ENCODE measurements around the gene PLXDC2.

The PLXDC2 gene

DNA sequence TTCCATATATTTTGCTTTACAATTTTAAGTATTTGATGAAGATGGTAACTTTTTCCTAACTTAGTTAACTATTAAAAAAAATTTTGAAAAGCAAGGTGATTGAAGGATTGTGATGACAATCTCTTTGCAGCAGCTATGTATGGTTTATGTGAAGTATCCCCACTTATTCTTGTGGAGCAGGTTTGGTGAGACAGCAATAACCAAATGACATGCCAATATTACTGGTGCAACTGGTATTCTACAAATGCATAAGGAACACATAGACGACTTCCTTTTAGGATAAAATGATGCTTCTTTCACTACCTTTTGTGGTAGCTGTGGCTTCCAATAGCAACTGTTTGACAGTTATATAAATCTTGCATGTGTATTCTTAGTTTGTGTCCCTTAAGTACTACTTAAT lies 465.3 kb downstream of the PLXDC2 start:
- ChIA-PET CTCF (interaction anchor here (0.6 kb wide), 1 partner anchor 220 kb away, joined by 3 read pairs; no protein-coding TSS in a partner anchor), POLR2A (no interaction called here)
- whole genome bisulfite sequencing (ENCODE audit: insufficient coverage), result 80% methylated on average over 1 of the region's 1 CpG
- DNase-seq, result no peak
- H3K9me3 ChIP-seq (ENCODE audit: control extremely low read depth in 1 of 5, control insufficient read depth in 4 of 5, insufficient read depth in 2 of 5, low read depth in 1 of 5, low read length in 4 of 5), result no peaks in the 10 kb centered on the region
- H3K36me3 ChIP-seq (ENCODE audit: control insufficient read depth in 4 of 4, insufficient read depth in 4 of 4, low read length in 3 of 4), result peaks cover 0 to 12% (median 6%) of the 10 kb centered on the region in 4 experiments
- no peaks in the 10 kb centered on the region for H3K4me1 ChIP-seq (ENCODE audit: control extremely low read depth in 1 of 4, control insufficient read depth in 4 of 4, insufficient read depth in 4 of 4, low read length in 3 of 4)
- no peak overlapping the region for H3K27ac ChIP-seq (ENCODE audit: insufficient read depth in 1 of 2, low read depth in 1 of 2, low read length in 2 of 2, poor library complexity in 1 of 2, severe bottlenecking in 2 of 2)
- no peaks in the 10 kb centered on the region for H3K27me3 ChIP-seq (replicated peaks in 2 of 5; ENCODE audit: control insufficient read depth in 4 of 5, insufficient read depth in 5 of 5, low read length in 4 of 5)
- H3K4me3 ChIP-seq (ENCODE audit: control insufficient read depth in 1 of 7, extremely low read depth in 1 of 7, insufficient read depth in 4 of 7, low read depth in 2 of 7, low read length in 6 of 7), result no peak overlapping the region

DNA sequence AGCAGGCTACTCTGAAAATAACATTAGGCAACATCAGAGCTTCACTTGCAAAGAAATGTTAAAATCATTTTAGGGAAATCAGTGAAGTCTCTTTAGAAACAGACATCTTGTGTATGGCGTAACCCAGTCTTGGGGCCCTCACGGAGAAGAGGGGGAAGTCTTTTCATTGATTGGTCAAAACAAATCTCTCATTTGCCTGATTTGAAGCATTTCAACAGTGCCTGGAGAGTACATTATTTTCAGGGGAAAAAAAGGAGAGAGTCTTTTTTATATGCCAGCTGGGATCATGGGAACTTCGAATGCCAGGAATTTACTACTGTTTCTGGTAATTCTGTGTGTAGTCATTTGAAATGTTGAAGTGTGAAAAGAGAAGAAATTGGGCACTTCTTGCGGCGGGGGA lies 471.4 kb downstream of the PLXDC2 start:
- Histone ChIP-seq H3K27ac (ENCODE audit: insufficient read depth in 1 of 2, low read depth in 1 of 2, low read length in 2 of 2, poor library complexity in 1 of 2, severe bottlenecking in 2 of 2) (no peak overlapping the region), H3K27me3 (replicated peaks in 2 of 5; ENCODE audit: control insufficient read depth in 4 of 5, insufficient read depth in 5 of 5, low read length in 4 of 5) (no peaks in the 10 kb centered on the region), H3K36me3 (ENCODE audit: control insufficient read depth in 4 of 4, insufficient read depth in 4 of 4, low read length in 3 of 4) (peaks cover 0 to 1% (median 0%) of the 10 kb centered on the region in 4 experiments), H3K9me3 (ENCODE audit: control extremely low read depth in 1 of 5, control insufficient read depth in 4 of 5, insufficient read depth in 2 of 5, low read depth in 1 of 5, low read length in 4 of 5) (no peaks in the 10 kb centered on the region), H3K4me3 (ENCODE audit: control insufficient read depth in 1 of 7, extremely low read depth in 1 of 7, insufficient read depth in 4 of 7, low read depth in 2 of 7, low read length in 6 of 7) (no peak overlapping the region), H3K4me1 (ENCODE audit: control extremely low read depth in 1 of 4, control insufficient read depth in 4 of 4, insufficient read depth in 4 of 4, low read length in 3 of 4) (no peaks in the 10 kb centered on the region)
- 96% methylated on average over 5 of the region's 5 CpGs for WGBS (ENCODE audit: insufficient coverage)
- no peak for DNase-seq
- POLR2A ChIA-PET, result no interaction called here
- CTCF ChIA-PET, result interaction anchor here (0.8 kb wide), 1 partner anchor 9 kb away, joined by 4 read pairs; no protein-coding TSS in a partner anchor

DNA sequence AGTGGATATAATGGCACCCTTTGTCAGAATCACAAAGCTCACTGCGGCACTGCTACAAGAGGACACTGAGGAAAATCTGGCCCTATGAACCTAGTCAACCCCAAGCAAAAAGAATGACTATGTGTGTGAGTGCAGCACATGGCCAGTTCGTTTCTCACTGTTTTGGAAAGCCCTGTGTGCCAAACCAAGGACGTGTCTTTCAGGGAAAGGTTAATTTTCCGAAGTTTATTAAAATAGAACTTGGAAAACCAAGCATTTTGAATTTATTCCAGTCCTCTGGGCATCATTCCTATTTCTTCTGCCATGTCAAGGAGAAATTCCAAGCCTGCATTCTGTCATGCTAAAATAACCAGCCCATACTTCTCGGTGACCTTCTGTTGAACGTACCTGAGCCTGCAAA lies 471.8 kb downstream of the PLXDC2 start:
- DNase-seq, result no peak
- H3K4me1 ChIP-seq (ENCODE audit: control extremely low read depth in 1 of 4, control insufficient read depth in 4 of 4, insufficient read depth in 4 of 4, low read length in 3 of 4), result no peaks in the 10 kb centered on the region
- no peak overlapping the region for H3K4me3 ChIP-seq (ENCODE audit: control insufficient read depth in 1 of 7, extremely low read depth in 1 of 7, insufficient read depth in 4 of 7, low read depth in 2 of 7, low read length in 6 of 7)
- H3K9me3 ChIP-seq (ENCODE audit: control extremely low read depth in 1 of 5, control insufficient read depth in 4 of 5, insufficient read depth in 2 of 5, low read depth in 1 of 5, low read length in 4 of 5), result no peaks in the 10 kb centered on the region
- ChIA-PET CTCF (interaction anchor here (0.8 kb wide), 1 partner anchor 9 kb away, joined by 4 read pairs; no protein-coding TSS in a partner anchor), POLR2A (no interaction called here)
- H3K36me3 ChIP-seq (ENCODE audit: control insufficient read depth in 4 of 4, insufficient read depth in 4 of 4, low read length in 3 of 4), result no peaks in the 10 kb centered on the region
- WGBS (ENCODE audit: insufficient coverage), result 94% methylated on average over 4 of the region's 6 CpGs
- H3K27me3 ChIP-seq (replicated peaks in 2 of 5; ENCODE audit: control insufficient read depth in 4 of 5, insufficient read depth in 5 of 5, low read length in 4 of 5), result no peaks in the 10 kb centered on the region
- H3K27ac ChIP-seq (ENCODE audit: insufficient read depth in 1 of 2, low read depth in 1 of 2, low read length in 2 of 2, poor library complexity in 1 of 2, severe bottlenecking in 2 of 2), result no peak overlapping the region

DNA sequence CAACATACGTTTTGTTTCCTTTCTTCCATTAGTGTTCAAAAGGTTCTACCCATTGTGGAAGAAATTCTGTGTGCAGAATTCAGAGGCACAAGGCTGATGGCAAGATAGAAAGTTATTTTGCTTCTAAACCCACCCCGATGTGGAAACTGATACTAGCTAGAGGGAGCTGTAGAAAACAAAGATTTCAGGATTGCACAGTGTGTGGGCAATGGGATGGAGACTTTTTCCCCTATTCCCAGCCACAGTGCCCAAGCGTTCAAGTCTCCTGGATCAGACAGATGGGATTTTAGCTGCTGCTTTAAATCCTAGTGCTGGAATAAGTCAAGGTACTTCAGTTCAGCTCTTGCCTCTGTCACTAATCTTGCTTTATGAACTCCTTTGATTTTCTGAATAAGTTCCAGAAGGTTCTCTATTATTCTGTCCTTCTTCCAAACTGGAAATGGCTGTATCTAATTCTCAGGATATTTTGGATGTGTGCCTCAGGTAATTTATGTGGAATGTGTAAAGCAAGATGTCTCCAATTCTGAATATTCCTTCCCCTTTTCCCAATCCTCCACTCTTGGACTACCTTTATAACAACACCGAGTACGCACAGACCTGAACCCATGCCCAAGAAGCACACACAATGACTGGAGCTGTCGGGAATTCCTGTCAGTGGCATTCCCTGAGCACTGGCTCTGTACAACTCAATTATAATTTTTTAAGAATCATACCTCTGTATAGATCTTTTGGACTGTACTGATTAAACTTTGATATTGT lies 473.0 kb downstream of the PLXDC2 start:
- no peaks in the 10 kb centered on the region for H3K9me3 ChIP-seq (ENCODE audit: control extremely low read depth in 1 of 5, control insufficient read depth in 4 of 5, insufficient read depth in 2 of 5, low read depth in 1 of 5, low read length in 4 of 5)
- DNase-seq, result no peak
- ChIA-PET CTCF (interaction anchor here (1.1 kb wide), 1 partner anchor 16 kb away, joined by 3 read pairs; no protein-coding TSS in a partner anchor), POLR2A (no interaction called here)
- WGBS (ENCODE audit: insufficient coverage), result 95% methylated on average over 3 of the region's 6 CpGs
- H3K27ac ChIP-seq (ENCODE audit: insufficient read depth in 1 of 2, low read depth in 1 of 2, low read length in 2 of 2, poor library complexity in 1 of 2, severe bottlenecking in 2 of 2), result no peak overlapping the region
- no peaks in the 10 kb centered on the region for H3K4me1 ChIP-seq (ENCODE audit: control extremely low read depth in 1 of 4, control insufficient read depth in 4 of 4, insufficient read depth in 4 of 4, low read length in 3 of 4)
- H3K27me3 ChIP-seq (replicated peaks in 2 of 5; ENCODE audit: control insufficient read depth in 4 of 5, insufficient read depth in 5 of 5, low read length in 4 of 5), result no peaks in the 10 kb centered on the region
- no peak overlapping the region for H3K4me3 ChIP-seq (ENCODE audit: control insufficient read depth in 1 of 7, extremely low read depth in 1 of 7, insufficient read depth in 4 of 7, low read depth in 2 of 7, low read length in 6 of 7)
- H3K36me3 ChIP-seq (ENCODE audit: control insufficient read depth in 4 of 4, insufficient read depth in 4 of 4, low read length in 3 of 4), result no peaks in the 10 kb centered on the region

DNA sequence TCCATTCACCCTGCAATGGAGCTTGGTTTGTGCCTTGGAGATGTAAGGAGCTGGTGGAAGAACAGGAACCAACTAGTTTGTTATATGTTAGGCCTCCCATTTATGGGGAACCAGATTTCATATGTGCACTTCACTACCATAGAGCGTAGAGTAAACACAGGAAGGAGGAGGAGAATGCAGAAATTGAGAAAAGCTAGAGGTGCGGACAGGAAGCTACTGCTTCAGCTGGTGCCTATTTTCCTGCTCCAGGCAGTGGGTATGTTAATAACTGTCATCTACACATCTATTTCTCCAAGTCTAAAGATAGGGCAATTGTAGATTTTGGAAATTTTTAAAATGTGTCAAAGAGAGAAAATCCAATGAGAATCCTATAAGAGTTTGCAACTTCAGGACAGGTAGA lies 482.2 kb downstream of the PLXDC2 start:
- peaks cover 0 to 4% (median 0%) of the 10 kb centered on the region in 5 experiments for H3K9me3 ChIP-seq (ENCODE audit: control extremely low read depth in 1 of 5, control insufficient read depth in 4 of 5, insufficient read depth in 2 of 5, low read depth in 1 of 5, low read length in 4 of 5)
- ChIA-PET POLR2A (no interaction called here), CTCF (no interaction called here)
- no peak overlapping the region for H3K27ac ChIP-seq (ENCODE audit: insufficient read depth in 1 of 2, low read depth in 1 of 2, low read length in 2 of 2, poor library complexity in 1 of 2, severe bottlenecking in 2 of 2)
- H3K27me3 ChIP-seq (replicated peaks in 2 of 5; ENCODE audit: control insufficient read depth in 4 of 5, insufficient read depth in 5 of 5, low read length in 4 of 5), result no peaks in the 10 kb centered on the region
- no peak for DNase-seq
- H3K36me3 ChIP-seq (ENCODE audit: control insufficient read depth in 4 of 4, insufficient read depth in 4 of 4, low read length in 3 of 4), result no peaks in the 10 kb centered on the region
- H3K4me3 ChIP-seq (ENCODE audit: control insufficient read depth in 1 of 7, extremely low read depth in 1 of 7, insufficient read depth in 4 of 7, low read depth in 2 of 7, low read length in 6 of 7), result no peak overlapping the region
- WGBS (ENCODE audit: insufficient coverage), result 100% methylated on average over 1 of the region's 2 CpGs
- no peaks in the 10 kb centered on the region for H3K4me1 ChIP-seq (ENCODE audit: control extremely low read depth in 1 of 4, control insufficient read depth in 4 of 4, insufficient read depth in 4 of 4, low read length in 3 of 4)

DNA sequence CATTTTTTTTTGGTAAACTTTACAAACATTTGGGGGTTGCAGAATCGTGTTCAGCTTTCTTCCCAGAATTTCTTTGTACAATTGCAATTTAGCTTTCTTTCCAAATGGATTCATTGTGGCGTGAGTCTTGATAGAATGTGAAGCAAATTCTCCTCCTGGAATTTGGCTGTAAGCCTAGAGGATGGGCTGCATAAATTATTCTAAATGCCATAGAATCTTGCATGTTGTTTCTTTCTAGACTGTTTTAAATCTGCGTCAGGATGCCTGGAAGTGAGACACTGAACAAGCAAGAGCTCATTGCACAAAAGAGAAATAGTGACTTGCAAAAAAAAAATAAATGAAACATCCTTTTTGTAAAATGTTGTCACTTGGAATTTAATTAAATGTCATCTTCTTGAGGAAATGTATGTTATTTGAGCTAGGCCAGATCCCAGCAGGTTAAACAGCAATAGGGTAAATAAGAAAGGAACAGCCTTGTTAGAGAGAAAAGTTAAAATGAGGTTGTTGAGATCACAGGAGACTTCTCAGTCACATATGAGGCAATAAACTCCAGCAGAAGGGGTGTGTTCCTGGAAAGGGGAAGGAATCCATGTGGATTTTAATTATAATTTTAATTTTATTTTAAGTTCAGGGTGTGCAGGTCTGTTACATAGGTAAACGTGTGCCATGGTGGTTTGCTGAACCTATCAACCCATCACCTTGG lies 483.0 kb downstream of the PLXDC2 start:
- H3K36me3 ChIP-seq (ENCODE audit: control insufficient read depth in 4 of 4, insufficient read depth in 4 of 4, low read length in 3 of 4), result no peaks in the 10 kb centered on the region
- DNase-seq, result no peak
- no peaks in the 10 kb centered on the region for H3K27me3 ChIP-seq (replicated peaks in 2 of 5; ENCODE audit: control insufficient read depth in 4 of 5, insufficient read depth in 5 of 5, low read length in 4 of 5)
- 100% methylated on average over 3 of the region's 4 CpGs for WGBS (ENCODE audit: insufficient coverage)
- ChIA-PET CTCF (interaction anchor here (0.6 kb wide), 1 partner anchor 31 kb away, joined by 3 read pairs; no protein-coding TSS in a partner anchor), POLR2A (no interaction called here)
- no peak overlapping the region for H3K27ac ChIP-seq (ENCODE audit: insufficient read depth in 1 of 2, low read depth in 1 of 2, low read length in 2 of 2, poor library complexity in 1 of 2, severe bottlenecking in 2 of 2)
- no peak overlapping the region for H3K4me3 ChIP-seq (ENCODE audit: control insufficient read depth in 1 of 7, extremely low read depth in 1 of 7, insufficient read depth in 4 of 7, low read depth in 2 of 7, low read length in 6 of 7)
- no peaks in the 10 kb centered on the region for H3K4me1 ChIP-seq (ENCODE audit: control extremely low read depth in 1 of 4, control insufficient read depth in 4 of 4, insufficient read depth in 4 of 4, low read length in 3 of 4)
- peaks cover 0 to 4% (median 0%) of the 10 kb centered on the region in 5 experiments for H3K9me3 ChIP-seq (ENCODE audit: control extremely low read depth in 1 of 5, control insufficient read depth in 4 of 5, insufficient read depth in 2 of 5, low read depth in 1 of 5, low read length in 4 of 5)

DNA sequence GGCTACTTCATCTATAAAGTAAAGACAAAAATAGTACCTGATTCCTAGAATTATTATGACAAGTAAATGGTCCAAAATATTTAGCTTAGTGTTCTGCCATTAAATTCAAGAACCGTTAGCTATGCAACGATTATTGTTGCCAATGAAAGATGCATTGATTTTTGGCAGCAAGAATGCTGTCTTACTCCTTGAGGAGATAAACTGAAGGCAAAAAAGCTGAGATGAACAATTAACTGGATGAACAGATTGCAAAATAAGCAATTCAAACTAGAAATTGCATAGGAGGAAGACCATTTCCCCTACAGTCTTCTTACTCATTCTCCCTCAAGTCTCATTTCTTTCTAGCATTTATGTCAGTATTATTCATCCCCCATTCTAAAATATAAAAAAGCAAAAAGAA lies 484.5 kb downstream of the PLXDC2 start:
- ChIA-PET POLR2A (no interaction called here), CTCF (no interaction called here)
- WGBS (ENCODE audit: insufficient coverage), result 100% methylated on average over 2 of the region's 2 CpGs
- no peak overlapping the region for H3K27ac ChIP-seq (ENCODE audit: insufficient read depth in 1 of 2, low read depth in 1 of 2, low read length in 2 of 2, poor library complexity in 1 of 2, severe bottlenecking in 2 of 2)
- no peak overlapping the region for H3K4me3 ChIP-seq (ENCODE audit: control insufficient read depth in 1 of 7, extremely low read depth in 1 of 7, insufficient read depth in 4 of 7, low read depth in 2 of 7, low read length in 6 of 7)
- DNase-seq, result no peak
- no peaks in the 10 kb centered on the region for H3K27me3 ChIP-seq (replicated peaks in 2 of 5; ENCODE audit: control insufficient read depth in 4 of 5, insufficient read depth in 5 of 5, low read length in 4 of 5)
- H3K36me3 ChIP-seq (ENCODE audit: control insufficient read depth in 4 of 4, insufficient read depth in 4 of 4, low read length in 3 of 4), result no peaks in the 10 kb centered on the region
- peaks cover 0 to 4% (median 0%) of the 10 kb centered on the region in 5 experiments for H3K9me3 ChIP-seq (ENCODE audit: control extremely low read depth in 1 of 5, control insufficient read depth in 4 of 5, insufficient read depth in 2 of 5, low read depth in 1 of 5, low read length in 4 of 5)
- H3K4me1 ChIP-seq (ENCODE audit: control extremely low read depth in 1 of 4, control insufficient read depth in 4 of 4, insufficient read depth in 4 of 4, low read length in 3 of 4), result no peaks in the 10 kb centered on the region

Data from common myeloid progenitor, CD34-positive (primary cell).